ENCODE data around the gene PMAIP1.
"Not testable (repeated sequence)": the region's sequence is repeated elsewhere in the genome, so short reads cannot be mapped to it uniquely, and the experiment has no call there.

Gene PMAIP1

GRCh38 chr18:59884351-59884750, 15.4 kb upstream of the PMAIP1 start:
- no peak for DNase-seq (ENCODE audit: low read depth in 1 of 2, low spot score in 1 of 2)

GRCh38 chr18:59885579-59886163, 14.1 kb upstream of the PMAIP1 start:
- peak in 1 of 2 donors; percentile 29 for DNase-seq (ENCODE audit: low read depth in 1 of 2, low spot score in 1 of 2)

GRCh38 chr18:59886399-59886798, 13.4 kb upstream of the PMAIP1 start:
- not testable (repeated sequence) for DNase-seq (ENCODE audit: low read depth in 1 of 2, low spot score in 1 of 2)

GRCh38 chr18:59892123-59892522, 7.7 kb upstream of the PMAIP1 start:
- no peak for DNase-seq (ENCODE audit: low read depth in 1 of 2, low spot score in 1 of 2)

GRCh38 chr18:59893971-59894370, 5.8 kb upstream of the PMAIP1 start:
- DNase-seq (ENCODE audit: low read depth in 1 of 2, low spot score in 1 of 2) = no peak

- DNase-seq (ENCODE audit: low read depth in 1 of 2, low spot score in 1 of 2) = no peak
These were observed 2.4 kb upstream of the PMAIP1 start for GRCh38 chr18:59897321-59897954.

GRCh38 chr18:59898093-59898492, 1.7 kb upstream of the PMAIP1 start:
- no peak for DNase-seq (ENCODE audit: low read depth in 1 of 2, low spot score in 1 of 2)

- DNase-seq (ENCODE audit: low read depth in 1 of 2, low spot score in 1 of 2) = no peak
These were observed 1.0 kb upstream of the PMAIP1 start for GRCh38 chr18:59898609-59899297.

- DNase-seq (ENCODE audit: low read depth in 1 of 2, low spot score in 1 of 2) = peak; percentile 44 to 69
These were observed 679 bp downstream of the PMAIP1 start for GRCh38 chr18:59900222-59901128.

- DNase-seq (ENCODE audit: low read depth in 1 of 2, low spot score in 1 of 2) = peak in 1 of 2 donors; percentile 21
These were observed 2.6 kb downstream of the PMAIP1 start for GRCh38 chr18:59902131-59902992.

- DNase-seq (ENCODE audit: low read depth in 1 of 2, low spot score in 1 of 2) = no peak
These were observed 3.3 kb downstream of the PMAIP1 start for GRCh38 chr18:59902993-59903610.

- DNase-seq (ENCODE audit: low read depth in 1 of 2, low spot score in 1 of 2) = no peak
These were observed 4.3 kb downstream of the PMAIP1 start for GRCh38 chr18:59904011-59904601.

- DNase-seq (ENCODE audit: low read depth in 1 of 2, low spot score in 1 of 2) = no peak
These were observed 5.9 kb downstream of the PMAIP1 start for GRCh38 chr18:59905686-59906091.

- no peak for DNase-seq (ENCODE audit: low read depth in 1 of 2, low spot score in 1 of 2)
These were observed 6.4 kb downstream of the PMAIP1 start for GRCh38 chr18:59906203-59906602.

GRCh38 chr18:59907172-59907571, 7.4 kb downstream of the PMAIP1 start:
- no peak for DNase-seq (ENCODE audit: low read depth in 1 of 2, low spot score in 1 of 2)

GRCh38 chr18:59907660-59908059, 7.9 kb downstream of the PMAIP1 start:
- no peak for DNase-seq (ENCODE audit: low read depth in 1 of 2, low spot score in 1 of 2)

- DNase-seq (ENCODE audit: low read depth in 1 of 2, low spot score in 1 of 2) = no peak
These were observed 9.0 kb downstream of the PMAIP1 start for GRCh38 chr18:59908799-59909198.

GRCh38 chr18:59909289-59910036, 9.7 kb downstream of the PMAIP1 start:
- no peak for DNase-seq (ENCODE audit: low read depth in 1 of 2, low spot score in 1 of 2)

- no peak for DNase-seq (ENCODE audit: low read depth in 1 of 2, low spot score in 1 of 2)
These were observed 11.2 kb downstream of the PMAIP1 start for GRCh38 chr18:59910967-59911366.
